ENCODE results near the gene TBC1D8B. TPM values are rescaled to one million over a fixed set of nuclear protein-coding genes. Genes with fewer than 3 reads are reported as not detected.
"Not testable (repeated sequence)": the region's sequence is repeated elsewhere in the genome, so short reads cannot be mapped to it uniquely, and the experiment has no call there.

Gene TBC1D8B
- 10 to 100 TPM in 1 of 3 donors, 1 to 10 TPM in 2; 5.3 to 12.9 (median 7.9) TPM for total RNA-seq

- Histone ChIP-seq H3K27ac (peak within 1 kb of the TSS; percentile 69 to 83), H3K27me3 (peaks cover 0 to 34% of the 10 kb centered on the region in 2 donors), H3K4me1 (no peaks in the 10 kb centered on the region), H3K4me3 (peak within 1 kb of the TSS; percentile 58 to 76 (median 63)), H3K9me3 (no peaks in the 10 kb centered on the region), H3K36me3 (no peaks in the 10 kb centered on the region)
- intact Hi-C loops (cut with DNase I; ENCODE audit: low total_unique reads) = no loop called here
- TF ChIP-seq POLR2A (IDR thresholded peaks at IDR 0.05) (no peak), POLR2AphosphoS5 (IDR thresholded peaks at IDR 0.05) (peak in 2 of 3 donors; percentile 13 to 56)
- peak; percentile 62 to 78 for DNase-seq (ENCODE audit: low spot score in 2 of 2)
Measured at GRCh38 chrX:106802388-106803275, at the start of gene TBC1D8B. Gene TBC1D8B, plus strand, starts transcription at chrX:106802673. Its CDS starts 181 bp downstream, at chrX:106802854.

GRCh38 chrX:106769288-106769687 lies 33.2 kb upstream of the TBC1D8B start:
- DNase-seq (ENCODE audit: low spot score in 2 of 2); H3K27ac ChIP-seq; H3K27me3 ChIP-seq; H3K36me3 ChIP-seq; intact Hi-C loops (cut with DNase I; ENCODE audit: low total_unique reads); H3K4me3 ChIP-seq; H3K9me3 ChIP-seq; H3K4me1 ChIP-seq: not testable (repeated sequence)

GRCh38 chrX:106774981-106775380 lies 27.5 kb upstream of the TBC1D8B start:
- H3K4me1 ChIP-seq = no peaks in the 10 kb centered on the region
- H3K36me3 ChIP-seq = no peaks in the 10 kb centered on the region
- DNase-seq (ENCODE audit: low spot score in 2 of 2) = no peak
- no peak overlapping the region for H3K27ac ChIP-seq
- intact Hi-C loops (cut with DNase I; ENCODE audit: low total_unique reads) = no loop called here
- no peak for TF ChIP-seq CTCF (IDR thresholded peaks at IDR 0.05)
- TF ChIP-seq POLR2A (IDR thresholded peaks at IDR 0.05) = no peak
- TF ChIP-seq POLR2AphosphoS5 (IDR thresholded peaks at IDR 0.05) = no peak
- H3K4me3 ChIP-seq = no peak overlapping the region
- H3K27me3 ChIP-seq = peaks cover 0 to 35% of the 10 kb centered on the region in 2 donors
- H3K9me3 ChIP-seq = no peaks in the 10 kb centered on the region

- Histone ChIP-seq H3K4me1 (no peaks in the 10 kb centered on the region), H3K4me3 (no peak overlapping the region), H3K27ac (no peak overlapping the region), H3K27me3 (peaks cover 0 to 65% of the 10 kb centered on the region in 2 donors), H3K36me3 (no peaks in the 10 kb centered on the region), H3K9me3 (no peaks in the 10 kb centered on the region)
- DNase-seq (ENCODE audit: low spot score in 2 of 2) = no peak
- intact Hi-C loops (cut with DNase I; ENCODE audit: low total_unique reads) = no loop called here
- no peak for TF ChIP-seq POLR2AphosphoS5 (IDR thresholded peaks at IDR 0.05)
- no peak for TF ChIP-seq POLR2A (IDR thresholded peaks at IDR 0.05)
- TF ChIP-seq CTCF (IDR thresholded peaks at IDR 0.05) = no peak
Measured at GRCh38 chrX:106780264-106780663, 22.2 kb upstream of the TBC1D8B start.

GRCh38 chrX:106780664-106781377 lies 21.7 kb upstream of the TBC1D8B start:
- peaks cover 0 to 71% of the 10 kb centered on the region in 2 donors for H3K27me3 ChIP-seq
- TF ChIP-seq POLR2AphosphoS5 (IDR thresholded peaks at IDR 0.05) (no peak), POLR2A (IDR thresholded peaks at IDR 0.05) (no peak), CTCF (IDR thresholded peaks at IDR 0.05) (no peak)
- H3K36me3 ChIP-seq = no peaks in the 10 kb centered on the region
- DNase-seq (ENCODE audit: low spot score in 2 of 2) = no peak
- no peak overlapping the region for H3K27ac ChIP-seq
- H3K4me1 ChIP-seq = no peaks in the 10 kb centered on the region
- H3K4me3 ChIP-seq = no peak overlapping the region
- no peaks in the 10 kb centered on the region for H3K9me3 ChIP-seq
- intact Hi-C loops (cut with DNase I; ENCODE audit: low total_unique reads) = no loop called here

- Histone ChIP-seq H3K9me3 (no peaks in the 10 kb centered on the region), H3K27me3 (peaks cover 0 to 58% of the 10 kb centered on the region in 2 donors), H3K4me1 (no peaks in the 10 kb centered on the region), H3K36me3 (no peaks in the 10 kb centered on the region), H3K27ac (no peak overlapping the region), H3K4me3 (no peak overlapping the region)
- DNase-seq (ENCODE audit: low spot score in 2 of 2) = no peak
- TF ChIP-seq POLR2AphosphoS5 (IDR thresholded peaks at IDR 0.05) = no peak
- TF ChIP-seq CTCF (IDR thresholded peaks at IDR 0.05) = no peak
- TF ChIP-seq POLR2A (IDR thresholded peaks at IDR 0.05) = no peak
- intact Hi-C loops (cut with DNase I; ENCODE audit: low total_unique reads) = no loop called here
Measured at GRCh38 chrX:106783716-106784115, 18.8 kb upstream of the TBC1D8B start.
